Fibroblast of lung (primary cell): ENCODE measurements around the gene ATG10.

Source experiments
- CTCF ChIP-seq, 2 donors: IDR thresholded peaks in 1 of 2; conservative IDR thresholded peaks in 1 of 2; 1 replicate in 1 of 2; 2 replicates in 1 of 2; pipeline ENCODE4 v1.5.1; 2011 to 2012; ENCODE audit warnings: low read length in 2 of 2, control low read depth in 1 of 2, inconsistent platforms in 1 of 2, low read depth in 1 of 2, mild to moderate bottlenecking in 1 of 2
- EZH2 ChIP-seq: IDR thresholded peaks from 2 replicates; pipeline ENCODE4 v1.5.1; 2012; ENCODE audit warnings: low read length, control low read depth, mild to moderate bottlenecking; ENCODE audit errors: missing control alignments

- TF ChIP-seq CTCF (conservative IDR thresholded peaks at IDR 0.05 in 1 of 2, IDR thresholded peaks at IDR 0.05 in 1 of 2; ENCODE audit: low read depth in 1 of 2, low read length in 2 of 2) (no peak), EZH2 (no peak)
These were observed 139.4 kb downstream of the ATG10 start for GRCh38 chr5:82111191-82111590.
